Neural cell (in vitro differentiated cells): ENCODE measurements around the gene HDGFL3. TPM values are rescaled to one million over a fixed set of nuclear protein-coding genes. Genes with fewer than 3 reads are reported as not detected.
A peak's percentile ranks its signal among the peaks of the same experiment; 100 is the strongest.
"Not testable (repeated sequence)": the region's sequence is repeated elsewhere in the genome, so short reads cannot be mapped to it uniquely, and the experiment has no call there.

ENCODE experiments used
- H2AFZ ChIP-seq: fragments of 200-600, 300-800 bp; sonication (generic), shearing (Covaris generic); 2 replicates; pipeline ENCODE4 v1.6.0; 2014; ENCODE audit warnings: low read depth, mild to moderate bottlenecking, antibody characterized with exemption, low read length, moderate library complexity
- H3F3A ChIP-seq: fragments of 200-600 bp; shearing (Covaris generic); 2 replicates; pipeline ENCODE4 v1.6.1; 2016; ENCODE audit warnings: mild to moderate bottlenecking, moderate library complexity, mixed read lengths, antibody characterized with exemption, low read length; ENCODE audit not compliant: insufficient read depth, poor library complexity, severe bottlenecking
- H3K27ac ChIP-seq: fragments of 200-600, 300-800 bp; sonication (generic), shearing (Covaris generic); 2 replicates; pipeline ENCODE4 v1.5.1; 2014; ENCODE audit warnings: mild to moderate bottlenecking, low read length, moderate library complexity
- H3K27me3 ChIP-seq: fragments of 300-800, 200-600 bp; sonication (generic), shearing (Covaris generic); 2 replicates; pipeline ENCODE4 v1.6.0; 2014; ENCODE audit warnings: mild to moderate bottlenecking, low read depth, low read length, moderate library complexity; ENCODE audit not compliant: insufficient read depth
- H3K36me3 ChIP-seq: fragments of 300-800, 200-600 bp; sonication (generic), shearing (Covaris generic); 2 replicates; pipeline ENCODE4 v1.5.1; 2014; ENCODE audit warnings: mild to moderate bottlenecking, antibody characterized with exemption, low read length, moderate library complexity; ENCODE audit not compliant: insufficient read depth
- H3K4me2 ChIP-seq: fragments of 300-800, 200-600 bp; sonication (generic), shearing (Covaris generic); 2 replicates; pipeline ENCODE4 v1.6.0; 2014; ENCODE audit warnings: mild to moderate bottlenecking, low read length
- H3K4me3 ChIP-seq: fragments of 300-800, 200-600 bp; sonication (generic), shearing (Covaris generic); 2 replicates; pipeline ENCODE4 v1.5.1; 2014; ENCODE audit warnings: mild to moderate bottlenecking, low read length, moderate library complexity
- H3K79me2 ChIP-seq: fragments of 200-600 bp; shearing (Covaris generic); replicated peaks from 2 replicates; pipeline ENCODE4 v1.6.0; 2014; ENCODE audit warnings: mild to moderate bottlenecking, low read length, moderate library complexity; ENCODE audit not compliant: insufficient read depth
- H3K9ac ChIP-seq: fragments of 300-800, 200-600 bp; sonication (generic), shearing (Covaris generic); 2 replicates; pipeline ENCODE4 v1.6.1; 2016; ENCODE audit warnings: mild to moderate bottlenecking, low read length, mixed read lengths
- H3K9me2 ChIP-seq: fragments of 200-600 bp; shearing (Covaris generic); 2 replicates; pipeline ENCODE4 v1.6.1; 2016; ENCODE audit warnings: mild to moderate bottlenecking, low read length, mixed read lengths; ENCODE audit not compliant: insufficient read depth
- H3K9me3 ChIP-seq: fragments of 200-600, 300-800 bp; sonication (generic), shearing (Covaris generic); 2 replicates; pipeline ENCODE4 v1.6.1; 2016; ENCODE audit warnings: mild to moderate bottlenecking, mixed run types, low read length, moderate library complexity, mixed read lengths
- H4K20me1 ChIP-seq: fragments of 200-600 bp; shearing (Covaris generic); 2 replicates; pipeline ENCODE4 v1.6.1; 2016; ENCODE audit warnings: mild to moderate bottlenecking, mixed run types; ENCODE audit not compliant: insufficient read depth
- EP300 ChIP-seq: fragments of 450-650 bp; conservative IDR thresholded peaks from 2 replicates; pipeline ENCODE4 v1.6.1; 2014; ENCODE audit warnings: antibody characterized with exemption, mild to moderate bottlenecking, moderate library complexity; ENCODE audit not compliant: poor library complexity, severe bottlenecking
- EZH2 ChIP-seq: fragments of 200-600, 300-800 bp; shearing (Covaris generic), sonication (generic); IDR thresholded peaks from 2 replicates; pipeline ENCODE4 v1.6.1; 2014; ENCODE audit warnings: antibody characterized with exemption, low read length, borderline replicate concordance, mild to moderate bottlenecking; ENCODE audit not compliant: insufficient read depth, poor library complexity, severe bottlenecking
- MXI1 ChIP-seq: fragments of 450-650 bp; conservative IDR thresholded peaks from 2 replicates; pipeline ENCODE4 v1.6.1; 2014; ENCODE audit warnings: antibody characterized with exemption, mild to moderate bottlenecking; ENCODE audit not compliant: poor library complexity, severe bottlenecking
- POLR2AphosphoS5 ChIP-seq: IDR thresholded peaks from 2 replicates; pipeline ENCODE4 v1.6.1; 2012
- RAD21 ChIP-seq: fragments of 450-650 bp; conservative IDR thresholded peaks from 2 replicates; pipeline ENCODE4 v1.6.1; 2014; ENCODE audit warnings: antibody characterized with exemption, mild to moderate bottlenecking, moderate library complexity
- SMC3 ChIP-seq: fragments of 450-650 bp; conservative IDR thresholded peaks from 2 replicates; pipeline ENCODE4 v1.6.1; 2014; ENCODE audit warnings: antibody characterized with exemption, mild to moderate bottlenecking, moderate library complexity; ENCODE audit not compliant: poor library complexity
- TAF1 ChIP-seq: IDR thresholded peaks from 2 replicates; pipeline ENCODE4 v1.6.1; 2012; ENCODE audit warnings: low read depth
- polyA plus RNA-seq: library from polyadenylated mRNA; depleted of rRNA; stranded (reverse); fragments of >200 nt; gene quantifications from 2 replicates; pipeline ENCODE4 v1.2.3, GENCODE V29; 2014
- TF ChIP-seq, protein P1 (sequence below): IDR thresholded peaks from 2 replicates; pipeline ENCODE4 v1.6.1; 2012; ENCODE audit warnings: borderline replicate concordance
- TF ChIP-seq, protein P2 (sequence below): fragments of 450-650 bp; IDR thresholded peaks from 2 replicates; pipeline ENCODE4 v1.5.1; 2014; ENCODE audit warnings: antibody characterized with exemption, mild to moderate bottlenecking, moderate library complexity; ENCODE audit not compliant: poor library complexity, severe bottlenecking

The HDGFL3 gene
- polyA plus RNA-seq, 1 donor from 2014 or later, result 339 TPM

- TF ChIP-seq EZH2 (no peak), RAD21 (no peak), MXI1 (no peak)
Observed at GRCh38 chr15:83092309-83092976, 115.2 kb downstream of the HDGFL3 start (continued).

- not testable (repeated sequence) for H4K20me1 ChIP-seq, H3K27ac ChIP-seq
Observed at GRCh38 chr15:83091965-83092308, 115.7 kb downstream of the HDGFL3 start.

GRCh38 chr15:83090465-83090864 lies 117.2 kb downstream of the HDGFL3 start:
- Histone ChIP-seq H3K9me3 (no peaks in the 10 kb centered on the region), H3K9me2 (no peaks in the 10 kb centered on the region), H3K27ac (no peak overlapping the region), H3K4me2 (no peak overlapping the region), H3K4me3 (peak overlapping the region; percentile 15), H3K27me3 (no peaks in the 10 kb centered on the region), H3F3A (no peaks in the 10 kb centered on the region), H3K36me3 (no peaks in the 10 kb centered on the region), H2AFZ (no peak overlapping the region), H3K9ac (no peak overlapping the region), H4K20me1 (no peaks in the 10 kb centered on the region), H3K79me2 (no peaks in the 10 kb centered on the region)
- TF ChIP-seq, protein P1, sequence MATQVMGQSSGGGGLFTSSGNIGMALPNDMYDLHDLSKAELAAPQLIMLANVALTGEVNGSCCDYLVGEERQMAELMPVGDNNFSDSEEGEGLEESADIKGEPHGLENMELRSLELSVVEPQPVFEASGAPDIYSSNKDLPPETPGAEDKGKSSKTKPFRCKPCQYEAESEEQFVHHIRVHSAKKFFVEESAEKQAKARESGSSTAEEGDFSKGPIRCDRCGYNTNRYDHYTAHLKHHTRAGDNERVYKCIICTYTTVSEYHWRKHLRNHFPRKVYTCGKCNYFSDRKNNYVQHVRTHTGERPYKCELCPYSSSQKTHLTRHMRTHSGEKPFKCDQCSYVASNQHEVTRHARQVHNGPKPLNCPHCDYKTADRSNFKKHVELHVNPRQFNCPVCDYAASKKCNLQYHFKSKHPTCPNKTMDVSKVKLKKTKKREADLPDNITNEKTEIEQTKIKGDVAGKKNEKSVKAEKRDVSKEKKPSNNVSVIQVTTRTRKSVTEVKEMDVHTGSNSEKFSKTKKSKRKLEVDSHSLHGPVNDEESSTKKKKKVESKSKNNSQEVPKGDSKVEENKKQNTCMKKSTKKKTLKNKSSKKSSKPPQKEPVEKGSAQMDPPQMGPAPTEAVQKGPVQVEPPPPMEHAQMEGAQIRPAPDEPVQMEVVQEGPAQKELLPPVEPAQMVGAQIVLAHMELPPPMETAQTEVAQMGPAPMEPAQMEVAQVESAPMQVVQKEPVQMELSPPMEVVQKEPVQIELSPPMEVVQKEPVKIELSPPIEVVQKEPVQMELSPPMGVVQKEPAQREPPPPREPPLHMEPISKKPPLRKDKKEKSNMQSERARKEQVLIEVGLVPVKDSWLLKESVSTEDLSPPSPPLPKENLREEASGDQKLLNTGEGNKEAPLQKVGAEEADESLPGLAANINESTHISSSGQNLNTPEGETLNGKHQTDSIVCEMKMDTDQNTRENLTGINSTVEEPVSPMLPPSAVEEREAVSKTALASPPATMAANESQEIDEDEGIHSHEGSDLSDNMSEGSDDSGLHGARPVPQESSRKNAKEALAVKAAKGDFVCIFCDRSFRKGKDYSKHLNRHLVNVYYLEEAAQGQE, result peak; percentile 64
- TF ChIP-seq, protein P2, sequence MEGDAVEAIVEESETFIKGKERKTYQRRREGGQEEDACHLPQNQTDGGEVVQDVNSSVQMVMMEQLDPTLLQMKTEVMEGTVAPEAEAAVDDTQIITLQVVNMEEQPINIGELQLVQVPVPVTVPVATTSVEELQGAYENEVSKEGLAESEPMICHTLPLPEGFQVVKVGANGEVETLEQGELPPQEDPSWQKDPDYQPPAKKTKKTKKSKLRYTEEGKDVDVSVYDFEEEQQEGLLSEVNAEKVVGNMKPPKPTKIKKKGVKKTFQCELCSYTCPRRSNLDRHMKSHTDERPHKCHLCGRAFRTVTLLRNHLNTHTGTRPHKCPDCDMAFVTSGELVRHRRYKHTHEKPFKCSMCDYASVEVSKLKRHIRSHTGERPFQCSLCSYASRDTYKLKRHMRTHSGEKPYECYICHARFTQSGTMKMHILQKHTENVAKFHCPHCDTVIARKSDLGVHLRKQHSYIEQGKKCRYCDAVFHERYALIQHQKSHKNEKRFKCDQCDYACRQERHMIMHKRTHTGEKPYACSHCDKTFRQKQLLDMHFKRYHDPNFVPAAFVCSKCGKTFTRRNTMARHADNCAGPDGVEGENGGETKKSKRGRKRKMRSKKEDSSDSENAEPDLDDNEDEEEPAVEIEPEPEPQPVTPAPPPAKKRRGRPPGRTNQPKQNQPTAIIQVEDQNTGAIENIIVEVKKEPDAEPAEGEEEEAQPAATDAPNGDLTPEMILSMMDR, result no peak

More at GRCh38 chr15:83091965-83092308, 115.7 kb downstream of the HDGFL3 start:
- H3K27me3 ChIP-seq, H3K4me3 ChIP-seq, H2AFZ ChIP-seq, H3K9me2 ChIP-seq, H3K36me3 ChIP-seq, H3K9me3 ChIP-seq, H3F3A ChIP-seq, H3K9ac ChIP-seq, H3K4me2 ChIP-seq, H3K79me2 ChIP-seq: not testable (repeated sequence)

- no peak overlapping the region for H3K27ac ChIP-seq
- no peaks in the 10 kb centered on the region for H3K9me2 ChIP-seq
- no peaks in the 10 kb centered on the region for H3K9me3 ChIP-seq
- H3K4me2 ChIP-seq, result no peak overlapping the region
- TF ChIP-seq, protein P2, result no peak
- TF ChIP-seq, protein P1, result no peak
- no peak for TF ChIP-seq RAD21
- TF ChIP-seq POLR2AphosphoS5, result no peak
- no peak for TF ChIP-seq MXI1
- TF ChIP-seq TAF1, result no peak
- TF ChIP-seq EZH2, result no peak
- no peak for TF ChIP-seq SMC3
- no peak for TF ChIP-seq EP300
- no peaks in the 10 kb centered on the region for H4K20me1 ChIP-seq
- H3K79me2 ChIP-seq, result no peaks in the 10 kb centered on the region
- H3K4me3 ChIP-seq, result no peak overlapping the region
- no peaks in the 10 kb centered on the region for H3K27me3 ChIP-seq
- H3K9ac ChIP-seq, result no peak overlapping the region
- H3K36me3 ChIP-seq, result no peaks in the 10 kb centered on the region
- no peaks in the 10 kb centered on the region for H3F3A ChIP-seq
- H2AFZ ChIP-seq, result no peak overlapping the region
Observed at GRCh38 chr15:83088876-83089275, 118.7 kb downstream of the HDGFL3 start.
